Kidney (tissue), 14 donors: Measurements from ENCODE around the gene GRM7. TPM values are rescaled to one million over a fixed set of nuclear protein-coding genes. Genes with fewer than 3 reads are reported as not detected.

Experiments
- DNase-seq, 5 donors: peaks; one replicate each; pipeline ENCODE4 v3.0.0-alpha.2; 2013 to 2020
- FAIRE-seq: peaks from 2 replicates; lab custom pipeline; 2012; peaks lifted over from hg19 to GRCh38; lab: Jason Lieb, UNC
- H3K27ac ChIP-seq, 2 donors: one replicate each; pipeline ENCODE4 v1.7.0; 2013; ENCODE audit warnings: low read depth in 2 of 2, low read length in 2 of 2, inconsistent platforms in 1 of 2
- H3K27me3 ChIP-seq: one replicate; pipeline ENCODE4 v1.7.1; 2013; ENCODE audit warnings: low read length, inconsistent platforms; ENCODE audit not compliant: control insufficient read depth, insufficient read depth
- H3K36me3 ChIP-seq, 3 donors: one replicate each; pipeline versions ENCODE4 v1.7.0 to v1.7.1; 2013; ENCODE audit warnings: low read length in 3 of 3, control low read depth in 1 of 3, inconsistent platforms in 1 of 3; ENCODE audit not compliant: insufficient read depth in 3 of 3, control insufficient read depth in 2 of 3
- H3K4me1 ChIP-seq, 3 donors: one replicate each; pipeline versions ENCODE4 v1.7.0 to v1.7.1; 2013; ENCODE audit warnings: low read length in 3 of 3, inconsistent platforms in 1 of 3, low read depth in 1 of 3; ENCODE audit not compliant: control insufficient read depth in 2 of 3, insufficient read depth in 2 of 3
- H3K4me3 ChIP-seq, 3 donors: one replicate each; pipeline versions ENCODE4 v1.7.0 to v1.8.1; 2013; ENCODE audit warnings: low read length in 3 of 3, control low read depth in 1 of 3, inconsistent platforms in 1 of 3
- H3K9ac ChIP-seq, 3 donors: one replicate each; pipeline versions ENCODE4 v1.7.0 to v1.7.1; 2013; ENCODE audit warnings: low read length in 3 of 3, control low read depth in 1 of 3, inconsistent platforms in 1 of 3
- H3K9me3 ChIP-seq, 3 donors: one replicate each; pipeline versions ENCODE4 v1.7.0 to v1.7.1; 2013; ENCODE audit warnings: low read length in 3 of 3, control low read depth in 1 of 3, inconsistent platforms in 1 of 3; ENCODE audit not compliant: control insufficient read depth in 2 of 3, insufficient read depth in 1 of 3
- CTCF ChIP-seq: IDR thresholded peaks from 3 replicates; pipeline ENCODE4 v1.5.1; 2012; ENCODE audit warnings: mild to moderate bottlenecking, moderate library complexity, borderline replicate concordance; ENCODE audit not compliant: insufficient read depth; ENCODE audit errors: extremely low read depth
- intact Hi-C: fragments of 100-400 bp; cut with DNase I; formaldehyde crosslinking; loops from one replicate; pipeline ENCODE4 v1.11.1; 2022
- polyA plus RNA-seq: library from polyadenylated mRNA; stranded (reverse); fragments of 350-450 nt; fragmentation: Illumina TruSeq; extraction: RNeasy Lipid Tissue Mini Kit (QIAGEN cat#74804); gene quantifications from one replicate; pipeline ENCODE4 v1.2.3, GENCODE V29; 2014; ENCODE audit warnings: low read depth, low replicate concordance; ENCODE audit not compliant: insufficient read depth
- total RNA-seq: library from RNA; stranded (reverse); fragmentation: NEBNext Ultra II Directional; extraction: Animal tissue kit (Norgen Biotek cat#: 25700); gene quantifications from one replicate; pipeline ENCODE4 v1.2.1, GENCODE V29; 2021
- donor health status: control.
- donor health status: control.
- donor health status: control.
- donor health status: control.
- donor health status: control.
- donor health status: DM: yes; HTN: yes; CAD: no.
- donor health status: Normal renal cell carcinoma (clear cell type).

The GRM7 gene
- total and polyA plus RNA-seq, 2 donors from 2014 or later, result 0.16 TPM; not detected in 1

DNA sequence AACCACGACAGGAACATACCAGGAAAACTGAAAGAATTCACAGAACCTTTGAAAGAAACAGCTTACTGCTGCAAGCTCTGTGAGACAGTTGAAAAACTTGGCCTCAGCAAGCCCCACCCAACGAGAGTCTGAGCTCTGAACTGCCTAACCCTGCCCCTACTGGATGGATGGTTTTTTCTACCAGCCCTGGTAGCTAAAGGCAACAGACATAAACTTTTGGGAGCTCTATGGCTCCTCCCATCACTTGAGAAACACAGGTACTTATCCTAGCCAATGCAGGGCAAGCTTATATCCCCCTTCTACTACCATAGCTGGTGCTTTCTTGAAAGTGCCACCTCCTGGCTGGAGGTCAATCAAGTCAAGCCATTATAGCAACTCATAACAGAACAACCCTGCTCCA, 471.8 kb downstream of the GRM7 start:
- no peaks in the 10 kb centered on the region for H3K27me3 ChIP-seq
- H3K9me3 ChIP-seq, result no peaks in the 10 kb centered on the region
- intact Hi-C loops, result no loop called here
- no peak overlapping the region for H3K27ac ChIP-seq
- H3K4me3 ChIP-seq, result no peak overlapping the region
- DNase-seq (no peak), FAIRE-seq (no peak)
- H3K9ac ChIP-seq, result no peak overlapping the region
- no peak for TF ChIP-seq CTCF
- no peaks in the 10 kb centered on the region for H3K36me3 ChIP-seq
- no peaks in the 10 kb centered on the region for H3K4me1 ChIP-seq

GRCh38 chr3:7333125-7333524, 472.2 kb downstream of the GRM7 start:
- no peak for TF ChIP-seq CTCF
- H3K4me1 ChIP-seq, result no peaks in the 10 kb centered on the region
- H3K9ac ChIP-seq, result no peak overlapping the region
- intact Hi-C loops, result no loop called here
- DNase-seq (no peak), FAIRE-seq (no peak)
- no peak overlapping the region for H3K4me3 ChIP-seq
- H3K27me3 ChIP-seq, result no peaks in the 10 kb centered on the region
- H3K36me3 ChIP-seq, result no peaks in the 10 kb centered on the region
- no peaks in the 10 kb centered on the region for H3K9me3 ChIP-seq
- no peak overlapping the region for H3K27ac ChIP-seq

DNA sequence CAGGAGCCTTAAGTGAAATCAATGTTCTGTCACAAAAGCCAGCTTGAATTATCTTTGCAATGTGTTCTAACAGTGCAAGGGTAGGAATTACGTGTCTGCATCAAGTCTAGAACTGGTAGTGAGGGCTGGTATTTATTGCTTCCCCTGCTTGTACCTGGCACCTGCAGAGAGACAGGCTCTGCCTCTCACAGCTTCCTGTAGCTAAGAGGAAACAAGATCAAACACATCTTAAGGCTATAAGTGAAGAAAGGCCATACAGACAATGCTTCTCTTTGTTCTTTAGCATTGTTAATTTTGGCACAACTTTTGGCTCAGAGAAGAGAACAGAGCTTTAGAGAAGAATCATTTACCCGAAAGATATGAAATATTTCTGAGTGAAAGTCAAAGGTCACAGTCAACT, 479.9 kb downstream of the GRM7 start:
- H3K9ac ChIP-seq, result no peak overlapping the region
- no peak overlapping the region for H3K27ac ChIP-seq
- no peaks in the 10 kb centered on the region for H3K9me3 ChIP-seq
- TF ChIP-seq CTCF, result no peak
- H3K4me1 ChIP-seq, result no peaks in the 10 kb centered on the region
- no peaks in the 10 kb centered on the region for H3K36me3 ChIP-seq
- intact Hi-C loops, result no loop called here
- no peak for DNase-seq
- no peaks in the 10 kb centered on the region for H3K27me3 ChIP-seq
- no peak for FAIRE-seq
- H3K4me3 ChIP-seq, result no peak overlapping the region

DNA sequence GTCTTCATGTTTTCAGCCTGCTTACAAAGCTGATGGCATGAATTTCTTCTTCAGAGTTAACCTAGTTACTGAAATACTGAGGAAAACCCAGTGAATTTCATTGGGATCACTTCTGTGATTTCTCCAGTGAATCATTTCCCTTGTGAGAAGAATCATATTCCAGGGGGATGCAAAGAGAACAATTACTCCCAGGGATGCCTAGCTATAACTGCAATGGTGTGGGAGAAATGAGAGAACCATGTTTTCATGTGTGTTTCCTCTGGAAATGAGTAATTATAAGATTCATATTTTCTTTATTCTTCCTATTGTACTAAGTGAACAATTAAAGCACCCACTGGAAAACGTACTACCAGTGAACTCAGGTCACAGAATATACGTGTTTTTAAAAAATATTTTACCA, 485.4 kb downstream of the GRM7 start:
- TF ChIP-seq CTCF, result no peak
- intact Hi-C loops, result no loop called here
- Histone ChIP-seq H3K4me1 (no peaks in the 10 kb centered on the region), H3K9me3 (no peaks in the 10 kb centered on the region), H3K27ac (no peak overlapping the region), H3K27me3 (no peaks in the 10 kb centered on the region), H3K9ac (no peak overlapping the region), H3K4me3 (no peak overlapping the region), H3K36me3 (no peaks in the 10 kb centered on the region)
- DNase-seq, result no peak
- FAIRE-seq, result no peak
